Suprapubic skin (tissue), 4 donors: ENCODE measurements around the gene INPP5E. TPM values are rescaled to one million over a fixed set of nuclear protein-coding genes. Genes with fewer than 3 reads are reported as not detected.

Experiments
- DNase-seq, 2 donors: peaks; one replicate each; pipeline ENCODE4 v3.0.0-alpha.2; 2019; ENCODE audit warnings: low spot score in 2 of 2
- H3K27ac ChIP-seq: fragments of 200-600 bp; sonication (generic); one replicate; pipeline ENCODE4 v1.5.1; 2019
- H3K27me3 ChIP-seq: fragments of 200-600 bp; sonication (generic); one replicate; pipeline ENCODE4 v1.5.1; 2019
- H3K36me3 ChIP-seq: fragments of 200-600 bp; sonication (generic); one replicate; pipeline ENCODE4 v1.5.1; 2019
- H3K4me1 ChIP-seq: fragments of 200-600 bp; sonication (generic); one replicate; pipeline ENCODE4 v1.5.1; 2019
- H3K4me3 ChIP-seq: fragments of 200-600 bp; sonication (generic); one replicate; pipeline ENCODE4 v1.5.1; 2019; ENCODE audit warnings: mild to moderate bottlenecking
- H3K9me3 ChIP-seq: fragments of 200-600 bp; sonication (generic); one replicate; pipeline ENCODE4 v1.5.1; 2019
- CTCF ChIP-seq, 2 donors: fragments of 200-600 bp in 1 of 2; fragments of 450-650 bp in 1 of 2; sonication (generic) in 1 of 2; IDR thresholded peaks; one replicate each; pipeline ENCODE4 v1.5.1; 2016 to 2019; ENCODE audit warnings: antibody characterized with exemption in 2 of 2, mild to moderate bottlenecking in 1 of 2, moderate library complexity in 1 of 2
- EP300 ChIP-seq: sonication (generic); formaldehyde crosslinking; IDR thresholded peaks from one replicate; pipeline ENCODE4 v1.6.1; 2017; ENCODE audit warnings: antibody characterized with exemption
- POLR2A ChIP-seq, 2 donors: fragments of 450-650 bp; IDR thresholded peaks; one replicate each; pipeline ENCODE4 v1.6.1; 2017; ENCODE audit warnings: antibody characterized with exemption in 2 of 2, mild to moderate bottlenecking in 2 of 2, moderate library complexity in 2 of 2
- POLR2AphosphoS5 ChIP-seq, 3 donors: sonication (generic); formaldehyde crosslinking; IDR thresholded peaks; one replicate each; pipeline ENCODE4 v1.6.1; 2017; ENCODE audit warnings: antibody characterized with exemption in 3 of 3
- WGBS: methylation state at CpG from one replicate; pipeline ENCODE4 v1.1.5; 2018; 5-methylcytosine and 5-hydroxymethylcytosine counted together
- total RNA-seq, 4 donors: library from RNA; depleted of rRNA; stranded (reverse); fragments of >200 nt; gene quantifications; one replicate each; pipeline ENCODE4 v1.1.0, GENCODE V29; 2016

The INPP5E gene
- total RNA-seq, 4 donors from 2014 or later, result 9.8 to 20.3 (median 12.9) TPM

- peaks cover 35% of the 10 kb centered on the region for H3K36me3 ChIP-seq
- WGBS, result 95% methylated on average over 8 of the region's 17 CpGs
- TF ChIP-seq EP300 (no peak), POLR2A (IDR thresholded peaks at IDR 0.05) (no peak), CTCF (IDR thresholded peaks at IDR 0.05) (no peak), POLR2AphosphoS5 (IDR thresholded peaks at IDR 0.05) (no peak)
Measured at GRCh38 chr9:136434580-136435169, 5.0 kb downstream of the INPP5E start.

DNA sequence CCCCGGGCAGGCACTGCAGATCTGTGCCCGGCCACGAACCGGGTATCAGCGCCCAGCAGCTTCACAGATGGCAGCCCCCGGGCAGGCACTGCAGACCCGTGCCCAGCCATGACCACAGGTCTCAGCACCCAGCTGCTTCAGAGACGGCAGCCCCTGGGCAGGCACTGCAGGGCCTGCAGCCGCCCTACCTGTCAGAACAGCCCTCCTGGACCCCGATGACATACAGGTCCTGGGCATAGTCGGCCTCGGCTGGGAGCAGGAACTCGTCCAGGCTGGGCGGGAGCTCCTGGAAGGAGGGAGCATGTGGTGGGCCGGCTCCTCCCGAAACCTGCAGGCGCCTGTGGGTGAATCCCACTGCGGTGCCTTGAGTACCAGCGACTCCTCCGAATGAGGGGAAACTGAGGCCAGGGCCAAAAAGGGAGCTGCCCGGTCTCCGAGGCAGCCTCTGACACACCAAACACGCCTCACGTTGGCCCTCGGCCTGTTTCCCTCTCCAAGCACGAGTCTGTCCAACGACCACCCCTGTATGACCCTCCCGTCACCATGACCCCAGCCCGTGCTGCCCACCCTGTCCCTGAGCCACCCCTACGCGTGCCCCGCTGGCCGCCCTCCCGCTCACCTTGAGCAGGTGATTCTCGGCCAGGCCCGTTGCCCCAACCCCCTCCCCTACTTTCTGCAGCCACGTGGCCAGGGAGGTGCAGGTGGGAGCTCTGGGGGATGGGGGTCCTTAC is 5.6 kb downstream of the INPP5E start:
- peaks cover 26% of the 10 kb centered on the region for H3K4me1 ChIP-seq
- H3K27ac ChIP-seq, result no peak overlapping the region
- 94% methylated on average over 25 of the region's 37 CpGs for WGBS
- peaks cover 41% of the 10 kb centered on the region for H3K36me3 ChIP-seq
- no peak for DNase-seq
- TF ChIP-seq CTCF (IDR thresholded peaks at IDR 0.05) (no peak), POLR2A (IDR thresholded peaks at IDR 0.05) (no peak), POLR2AphosphoS5 (IDR thresholded peaks at IDR 0.05) (no peak), EP300 (no peak)
- no peaks in the 10 kb centered on the region for H3K27me3 ChIP-seq
- no peak overlapping the region for H3K4me3 ChIP-seq
- H3K9me3 ChIP-seq, result no peaks in the 10 kb centered on the region

More at GRCh38 chr9:136434580-136435169, 5.0 kb downstream of the INPP5E start:
- Histone ChIP-seq H3K27me3 (no peaks in the 10 kb centered on the region), H3K4me3 (no peak overlapping the region), H3K4me1 (peaks cover 26% of the 10 kb centered on the region), H3K27ac (no peak overlapping the region), H3K9me3 (no peaks in the 10 kb centered on the region)
- no peak for DNase-seq

- DNase-seq, result no peak
- Histone ChIP-seq H3K4me1 (peaks cover 19% of the 10 kb centered on the region), H3K36me3 (peaks cover 48% of the 10 kb centered on the region), H3K27me3 (no peaks in the 10 kb centered on the region), H3K27ac (no peak overlapping the region), H3K4me3 (no peak overlapping the region), H3K9me3 (no peaks in the 10 kb centered on the region)
- TF ChIP-seq EP300, result no peak
- TF ChIP-seq POLR2A (IDR thresholded peaks at IDR 0.05), result no peak
- TF ChIP-seq CTCF (IDR thresholded peaks at IDR 0.05), result no peak
- TF ChIP-seq POLR2AphosphoS5 (IDR thresholded peaks at IDR 0.05), result no peak
- 91% methylated on average over 7 of the region's 36 CpGs for WGBS
Measured at GRCh38 chr9:136433043-136433715, 6.5 kb downstream of the INPP5E start.

DNA sequence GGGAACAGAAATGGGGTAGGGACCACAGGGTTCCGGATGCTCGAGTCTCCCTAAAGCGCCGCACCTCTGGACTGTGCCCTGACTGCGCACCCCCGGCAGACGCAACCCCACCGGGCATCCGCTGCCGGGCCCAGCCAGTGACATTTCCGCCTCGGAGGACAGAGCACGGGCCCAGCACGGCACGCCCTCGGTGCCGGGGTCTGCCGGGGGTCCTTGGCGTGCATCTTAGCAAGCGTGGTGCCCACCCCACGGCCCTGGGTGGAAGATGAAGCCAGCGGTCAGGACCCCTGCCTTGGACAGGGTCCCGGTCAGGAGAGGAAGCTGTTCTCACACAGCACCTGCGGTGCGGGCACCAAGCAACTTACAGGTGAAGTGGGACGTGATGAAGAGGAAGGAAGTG is 7.1 kb downstream of the INPP5E start:
- Histone ChIP-seq H3K4me3 (no peak overlapping the region), H3K4me1 (peaks cover 13% of the 10 kb centered on the region), H3K36me3 (peaks cover 48% of the 10 kb centered on the region), H3K27me3 (no peaks in the 10 kb centered on the region), H3K9me3 (no peaks in the 10 kb centered on the region), H3K27ac (no peak overlapping the region)
- DNase-seq, result no peak
- no peak for TF ChIP-seq CTCF (IDR thresholded peaks at IDR 0.05)
- TF ChIP-seq POLR2AphosphoS5 (IDR thresholded peaks at IDR 0.05), result no peak
- TF ChIP-seq EP300, result no peak
- WGBS, result 98% methylated on average over 8 of the region's 26 CpGs

- TF ChIP-seq CTCF (IDR thresholded peaks at IDR 0.05) (no peak), POLR2AphosphoS5 (IDR thresholded peaks at IDR 0.05) (no peak), POLR2A (IDR thresholded peaks at IDR 0.05) (no peak), EP300 (no peak)
- no peaks in the 10 kb centered on the region for H3K27me3 ChIP-seq
- H3K4me1 ChIP-seq, result peaks cover 6% of the 10 kb centered on the region
- peaks cover 48% of the 10 kb centered on the region for H3K36me3 ChIP-seq
- peak in 1 of 2 donors; percentile 63 for DNase-seq
- H3K27ac ChIP-seq, result no peak overlapping the region
- H3K9me3 ChIP-seq, result no peaks in the 10 kb centered on the region
- H3K4me3 ChIP-seq, result no peak overlapping the region
- WGBS, result 91% methylated on average over 6 of the region's 36 CpGs
Measured at GRCh38 chr9:136431782-136432350, 7.8 kb downstream of the INPP5E start.
